Measurements from ENCODE around the gene P2RY2. TPM values are rescaled to one million over a fixed set of nuclear protein-coding genes. Genes with fewer than 3 reads are reported as not detected.
A peak's percentile ranks its signal among the peaks of the same experiment; 100 is the strongest.

P2RY2 gene
- polyA plus RNA-seq, 2 of the 4 experiments (the other 2 are of a cell fraction), result 3.7 to 6.4 TPM

DNA sequence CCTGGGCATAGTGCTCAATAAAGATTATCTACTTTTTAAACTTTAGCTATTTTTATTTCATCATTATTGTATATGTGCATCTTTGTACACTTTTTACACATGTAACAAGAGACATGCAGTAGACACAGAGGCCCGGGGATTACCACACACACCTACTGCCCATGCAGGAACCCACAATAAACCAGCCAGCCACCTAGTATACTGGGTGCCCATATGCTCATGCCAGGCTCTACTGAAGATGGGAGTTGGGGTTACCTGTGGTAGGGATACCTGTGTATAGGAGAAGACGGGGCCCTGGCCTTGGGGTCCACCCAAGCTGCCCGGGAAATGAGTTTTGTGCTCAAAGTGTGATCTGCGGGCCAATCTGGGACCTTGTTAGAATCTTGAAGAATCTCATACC lies 31.2 kb upstream of the P2RY2 start:
- ATAC-seq, result no peak
- CTCF ChIA-PET, result interaction anchor here (0.6 to 13.9 kb wide), 20 partner anchors 8 to 503 kb away, joined by 3 to 179 read pairs (median 10); partner anchors contain the start of gene FCHSD2
- FAIRE-seq, result no peak
- TF ChIP-seq MAFK (IDR thresholded peaks at IDR 0.05; ENCODE audit: partially characterized antibody), result no peak
- TF ChIP-seq, protein P1, sequence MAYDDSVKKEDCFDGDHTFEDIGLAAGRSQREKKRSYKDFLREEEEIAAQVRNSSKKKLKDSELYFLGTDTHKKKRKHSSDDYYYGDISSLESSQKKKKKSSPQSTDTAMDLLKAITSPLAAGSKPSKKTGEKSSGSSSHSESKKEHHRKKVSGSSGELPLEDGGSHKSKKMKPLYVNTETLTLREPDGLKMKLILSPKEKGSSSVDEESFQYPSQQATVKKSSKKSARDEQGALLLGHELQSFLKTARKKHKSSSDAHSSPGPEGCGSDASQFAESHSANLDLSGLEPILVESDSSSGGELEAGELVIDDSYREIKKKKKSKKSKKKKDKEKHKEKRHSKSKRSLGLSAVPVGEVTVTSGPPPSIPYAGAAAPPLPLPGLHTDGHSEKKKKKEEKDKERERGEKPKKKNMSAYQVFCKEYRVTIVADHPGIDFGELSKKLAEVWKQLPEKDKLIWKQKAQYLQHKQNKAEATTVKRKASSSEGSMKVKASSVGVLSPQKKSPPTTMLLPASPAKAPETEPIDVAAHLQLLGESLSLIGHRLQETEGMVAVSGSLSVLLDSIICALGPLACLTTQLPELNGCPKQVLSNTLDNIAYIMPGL (CRISPR knock-in tag; IDR thresholded peaks at IDR 0.05; ENCODE audit: borderline replicate concordance), result no peak
- TF ChIP-seq, protein P2, sequence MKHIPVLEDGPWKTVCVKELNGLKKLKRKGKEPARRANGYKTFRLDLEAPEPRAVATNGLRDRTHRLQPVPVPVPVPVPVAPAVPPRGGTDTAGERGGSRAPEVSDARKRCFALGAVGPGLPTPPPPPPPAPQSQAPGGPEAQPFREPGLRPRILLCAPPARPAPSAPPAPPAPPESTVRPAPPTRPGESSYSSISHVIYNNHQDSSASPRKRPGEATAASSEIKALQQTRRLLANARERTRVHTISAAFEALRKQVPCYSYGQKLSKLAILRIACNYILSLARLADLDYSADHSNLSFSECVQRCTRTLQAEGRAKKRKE (CRISPR knock-in tag; IDR thresholded peaks at IDR 0.05; ENCODE audit: low read depth), result no peak
- TF ChIP-seq MAZ (IDR thresholded peaks at IDR 0.05; ENCODE audit: borderline replicate concordance, low read depth, low read length), result no peak
- no peak for TF ChIP-seq ZFP36 (IDR thresholded peaks at IDR 0.05; ENCODE audit: borderline replicate concordance, partially characterized antibody)
- TF ChIP-seq ZNF302 (CRISPR knock-in tag; IDR thresholded peaks at IDR 0.05), result no peak
- TF ChIP-seq RARB (CRISPR knock-in tag; IDR thresholded peaks at IDR 0.05), result no peak
- TF ChIP-seq EHMT2 (IDR thresholded peaks at IDR 0.05; ENCODE audit: low read depth), result no peak
- no peak for TF ChIP-seq HOXB5 (CRISPR knock-in tag; IDR thresholded peaks at IDR 0.05)
- TF ChIP-seq ZSCAN20 (CRISPR knock-in tag; IDR thresholded peaks at IDR 0.05), result no peak
- TF ChIP-seq JUNB (IDR thresholded peaks at IDR 0.05), result no peak
- TF ChIP-seq, protein P3, sequence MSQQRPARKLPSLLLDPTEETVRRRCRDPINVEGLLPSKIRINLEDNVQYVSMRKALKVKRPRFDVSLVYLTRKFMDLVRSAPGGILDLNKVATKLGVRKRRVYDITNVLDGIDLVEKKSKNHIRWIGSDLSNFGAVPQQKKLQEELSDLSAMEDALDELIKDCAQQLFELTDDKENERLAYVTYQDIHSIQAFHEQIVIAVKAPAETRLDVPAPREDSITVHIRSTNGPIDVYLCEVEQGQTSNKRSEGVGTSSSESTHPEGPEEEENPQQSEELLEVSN (IDR thresholded peaks at IDR 0.05; ENCODE audit: borderline replicate concordance, low read depth), result no peak
- no peak for TF ChIP-seq KDM1A (IDR thresholded peaks at IDR 0.05; ENCODE audit: low read depth)
- TF ChIP-seq RAD21 (conservative IDR thresholded peaks at IDR 0.05 in 1 of 2, IDR thresholded peaks at IDR 0.05 in 1 of 2), result no peak
- TF ChIP-seq TFCP2L1 (CRISPR knock-in tag; IDR thresholded peaks at IDR 0.05), result no peak
- Histone ChIP-seq H3K4me1 (peaks cover 32% of the 10 kb centered on the region), H3K27ac (peak overlapping the region; percentile 74 to 84), H3K4me2 (peak overlapping the region; percentile 62), H3K4me3 (no peak overlapping the region), H3K9me3 (no peaks in the 10 kb centered on the region)
- 41% methylated on average over 4 of the region's 4 CpGs for WGBS (ENCODE audit: missing lambda C conversion rate)
- POLR2A ChIA-PET, result no interaction called here
- no peak for DNase-seq (ENCODE audit: low read depth in 1 of 2, low spot score in 1 of 2)

DNA sequence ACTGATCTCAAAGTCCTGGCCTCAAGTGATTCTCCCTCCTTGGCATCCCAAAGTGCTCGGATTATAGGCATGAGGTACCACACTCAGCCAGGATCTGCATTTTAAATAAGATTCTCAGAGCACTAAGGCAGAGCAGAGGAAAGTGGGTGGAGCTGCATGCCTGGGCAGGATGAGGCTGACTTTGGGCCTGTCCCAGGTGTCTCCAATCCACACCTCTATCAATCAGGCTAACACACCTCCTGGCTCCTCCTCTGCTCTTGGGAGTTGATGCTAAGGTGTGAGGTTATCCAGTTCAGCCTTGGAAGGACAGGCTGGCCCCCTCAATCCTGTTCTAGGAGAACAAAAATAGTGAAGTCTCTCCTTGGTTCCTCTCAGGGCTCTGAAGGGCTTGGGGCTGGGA lies 30.2 kb upstream of the P2RY2 start:
- peaks cover 40% of the 10 kb centered on the region for H3K4me1 ChIP-seq
- TF ChIP-seq NPAS2 (CRISPR knock-in tag; IDR thresholded peaks at IDR 0.05; ENCODE audit: borderline replicate concordance) (no peak), KDM5A (IDR thresholded peaks at IDR 0.05) (no peak), CBX8 (IDR thresholded peaks at IDR 0.05) (no peak)
- TF ChIP-seq, protein P1 (CRISPR knock-in tag; IDR thresholded peaks at IDR 0.05; ENCODE audit: borderline replicate concordance), result no peak
- DNase-seq (ENCODE audit: low read depth in 1 of 2, low spot score in 1 of 2) (no peak), FAIRE-seq (no peak), ATAC-seq (no peak)
- no peaks in the 10 kb centered on the region for H3K9me3 ChIP-seq
- CTCF ChIA-PET, result interaction anchor here (1.0 to 13.9 kb wide), 7 partner anchors 10 to 504 kb away, joined by 4 to 179 read pairs (median 56); no protein-coding TSS in a partner anchor
- no peak overlapping the region for H3K4me2 ChIP-seq
- POLR2A ChIA-PET, result interaction anchor here (0.6 kb wide), 1 partner anchor 66 kb away, joined by 3 read pairs; no protein-coding TSS in a partner anchor
- H3K27ac ChIP-seq, result peak overlapping the region; percentile 33 to 41; a peak in 4 of 6 replicates
- H3K4me3 ChIP-seq, result no peak overlapping the region
- WGBS (ENCODE audit: missing lambda C conversion rate), result 100% methylated on average over 1 of the region's 1 CpG

Measured in A549 (cell line).